ENCODE measurements around the gene IL1RAPL1.

IL1RAPL1 gene

DNA sequence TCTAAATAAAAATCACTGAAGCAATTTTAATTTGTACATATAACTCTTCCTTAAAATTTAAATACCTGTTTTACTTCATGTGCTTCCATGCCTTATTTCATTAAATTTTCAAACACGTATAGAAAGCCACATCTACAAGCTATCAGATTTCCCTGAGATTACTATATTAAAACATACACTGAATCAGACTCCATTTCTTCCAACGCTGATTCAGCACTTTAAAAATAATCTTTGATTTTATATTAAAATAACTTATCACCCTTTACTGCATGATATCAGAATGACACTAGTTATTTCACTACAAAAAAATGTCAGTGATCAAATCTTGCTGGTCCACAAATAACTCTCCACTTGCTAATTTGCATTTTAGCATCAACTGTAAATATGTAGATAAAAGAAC, 550.8 kb downstream of the IL1RAPL1 start:
- no peak for DNase-seq

GRCh38 chrX:29143356-29143755, 556.1 kb downstream of the IL1RAPL1 start:
- no peak for DNase-seq

GRCh38 chrX:29143756-29144155, 556.5 kb downstream of the IL1RAPL1 start:
- DNase-seq, result no peak

GRCh38 chrX:29145316-29145715, 558.1 kb downstream of the IL1RAPL1 start:
- DNase-seq, result no peak

DNA sequence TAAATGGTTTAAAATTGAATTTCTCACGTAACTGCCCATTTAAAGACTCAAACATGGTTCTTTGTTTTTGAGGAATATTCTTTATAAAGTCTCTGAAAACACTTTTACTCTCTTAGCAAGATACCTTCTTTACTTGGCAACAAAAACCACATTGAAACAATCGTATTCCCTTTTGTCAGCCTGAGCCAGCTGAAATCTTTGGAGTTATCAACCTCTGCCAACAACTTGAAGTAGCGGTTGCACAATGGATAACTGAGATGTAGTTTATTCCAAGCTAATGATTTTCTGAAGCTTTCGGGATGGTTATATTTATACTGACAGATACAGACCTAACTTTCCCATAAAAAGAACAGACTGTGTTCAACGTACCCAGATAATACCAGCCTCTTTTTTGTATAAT, 561.3 kb downstream of the IL1RAPL1 start:
- DNase-seq, result no peak

DNA sequence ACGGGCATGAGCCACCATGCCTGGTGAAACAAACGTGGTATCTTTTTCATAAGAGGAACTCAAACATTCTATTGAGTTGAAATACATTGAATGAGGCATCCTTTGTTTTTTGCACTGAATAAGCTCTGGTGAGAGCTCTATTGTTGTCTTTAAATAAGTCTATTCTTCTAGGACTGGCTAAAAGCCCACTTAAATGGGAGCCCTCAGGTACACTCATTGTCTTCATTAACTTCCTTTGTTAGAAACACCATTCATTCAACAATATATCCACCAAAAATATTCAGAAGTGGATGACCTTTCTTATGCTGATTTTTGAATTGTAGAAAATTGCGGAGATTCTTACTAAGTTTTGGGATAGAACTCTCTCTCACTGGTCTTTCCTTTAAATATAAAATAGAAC, 568.0 kb downstream of the IL1RAPL1 start:
- DNase-seq, result no peak

GRCh38 chrX:29172880-29173279, 585.6 kb downstream of the IL1RAPL1 start:
- no peak for DNase-seq

- no peak for DNase-seq
Measured at GRCh38 chrX:29187264-29187663, 600.0 kb downstream of the IL1RAPL1 start.

DNA sequence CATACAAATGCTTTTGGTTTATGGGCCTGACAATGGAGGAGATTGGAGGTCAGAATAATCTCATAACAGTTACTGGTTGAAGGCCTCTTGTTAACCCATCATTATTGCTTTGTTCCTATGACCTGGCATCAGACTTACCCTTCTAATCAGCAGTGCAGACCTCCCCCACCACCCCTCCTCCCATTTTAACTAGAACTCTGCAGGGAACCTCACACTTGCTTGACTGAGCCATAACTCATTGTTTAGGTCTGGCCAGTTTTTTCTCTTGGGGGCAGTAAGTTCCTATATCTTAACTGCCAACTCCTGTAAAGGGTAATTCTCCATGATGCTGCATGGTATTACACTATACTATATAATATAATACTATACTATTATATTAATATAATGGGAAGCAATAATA, 609.3 kb downstream of the IL1RAPL1 start:
- DNase-seq, result no peak

GRCh38 chrX:29215251-29215650, 628.0 kb downstream of the IL1RAPL1 start:
- DNase-seq, result no peak

DNA sequence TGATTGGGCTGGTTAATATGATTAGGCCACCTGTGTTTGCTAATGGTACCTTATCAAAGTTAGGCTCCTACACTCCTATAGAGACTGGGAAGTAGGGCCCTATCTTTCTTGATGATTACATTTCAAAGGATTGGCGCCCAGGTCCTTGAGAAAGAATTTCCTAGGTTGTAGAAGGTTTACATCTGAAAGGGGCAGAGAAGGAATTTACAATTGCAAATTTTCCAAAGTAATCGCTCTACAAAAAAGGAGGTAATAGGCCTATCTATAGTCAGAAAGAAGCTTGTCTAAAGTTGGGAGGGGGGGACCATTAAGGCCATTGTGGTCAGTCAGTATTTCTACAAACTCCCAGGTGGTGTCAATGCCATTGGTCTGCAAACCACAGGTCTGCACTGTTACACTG, 638.4 kb downstream of the IL1RAPL1 start:
- DNase-seq, result no peak

DNA sequence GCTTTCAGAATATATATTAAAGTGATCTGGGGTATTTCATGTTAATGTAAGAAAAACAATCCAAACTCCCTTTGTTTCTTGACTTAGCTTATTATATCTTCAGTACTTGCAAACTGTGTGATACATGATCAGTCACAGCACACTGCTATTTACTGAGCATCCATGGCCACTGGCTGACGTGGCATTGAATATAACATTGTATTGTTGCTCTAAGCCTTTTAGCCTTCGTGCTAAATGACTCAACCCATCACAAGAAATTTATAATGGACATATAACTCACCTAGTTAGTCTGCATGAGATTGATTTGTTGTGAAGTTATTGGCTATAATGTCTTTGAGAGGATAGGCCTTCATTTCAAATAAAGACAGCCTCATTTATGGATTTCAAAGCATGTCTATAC, 642.6 kb downstream of the IL1RAPL1 start:
- DNase-seq, result no peak

- DNase-seq, result no peak
Measured at GRCh38 chrX:29231800-29232199, 644.6 kb downstream of the IL1RAPL1 start.

- DNase-seq, result no peak
Measured at GRCh38 chrX:29233592-29234183, 646.4 kb downstream of the IL1RAPL1 start.

DNA sequence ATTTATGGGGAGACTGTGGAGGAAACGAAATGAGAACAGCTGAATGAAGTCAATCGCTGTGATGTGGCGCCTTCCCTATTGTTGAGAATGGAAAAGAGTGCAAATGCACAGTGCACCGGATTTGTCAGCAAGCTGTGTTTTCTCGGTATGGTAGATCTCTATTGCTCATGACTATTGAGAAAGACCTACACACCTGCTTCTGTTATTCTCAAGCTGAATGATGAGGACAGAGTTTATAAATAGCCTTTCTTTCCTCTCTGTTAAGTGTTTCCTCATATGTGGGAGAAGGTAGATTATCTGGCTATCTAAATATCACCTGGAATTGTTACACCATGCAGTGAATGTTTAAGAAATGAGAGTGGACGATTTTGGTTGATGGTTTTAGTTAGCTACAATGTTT, 650.7 kb downstream of the IL1RAPL1 start:
- DNase-seq, result peak; percentile 42

GRCh38 chrX:29241809-29242208, 654.6 kb downstream of the IL1RAPL1 start:
- DNase-seq, result no peak

GRCh38 chrX:29242856-29243255, 655.6 kb downstream of the IL1RAPL1 start:
- DNase-seq, result no peak

- no peak for DNase-seq
Measured at GRCh38 chrX:29243942-29244341, 656.7 kb downstream of the IL1RAPL1 start.

DNA sequence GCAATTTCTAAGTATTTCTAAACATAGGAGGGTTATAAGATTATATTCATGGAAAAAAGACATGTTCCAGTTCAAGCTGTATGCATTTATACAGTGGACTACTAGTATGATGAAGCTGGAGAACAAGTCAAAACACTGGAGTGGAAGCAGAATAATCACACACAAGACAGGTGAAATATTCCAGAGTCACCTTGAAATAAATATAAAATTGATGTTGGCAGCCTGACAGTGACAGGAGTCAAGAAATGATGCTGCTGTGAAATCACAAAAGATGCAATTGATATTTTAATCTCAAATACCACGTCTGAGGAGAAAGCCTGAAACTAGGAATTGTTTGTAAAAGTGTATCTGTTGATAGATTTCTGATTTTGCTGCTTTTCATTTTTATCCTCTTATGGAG, 667.3 kb downstream of the IL1RAPL1 start:
- DNase-seq, result no peak

GRCh38 chrX:29257521-29257920, 670.3 kb downstream of the IL1RAPL1 start:
- DNase-seq, result no peak

DNA sequence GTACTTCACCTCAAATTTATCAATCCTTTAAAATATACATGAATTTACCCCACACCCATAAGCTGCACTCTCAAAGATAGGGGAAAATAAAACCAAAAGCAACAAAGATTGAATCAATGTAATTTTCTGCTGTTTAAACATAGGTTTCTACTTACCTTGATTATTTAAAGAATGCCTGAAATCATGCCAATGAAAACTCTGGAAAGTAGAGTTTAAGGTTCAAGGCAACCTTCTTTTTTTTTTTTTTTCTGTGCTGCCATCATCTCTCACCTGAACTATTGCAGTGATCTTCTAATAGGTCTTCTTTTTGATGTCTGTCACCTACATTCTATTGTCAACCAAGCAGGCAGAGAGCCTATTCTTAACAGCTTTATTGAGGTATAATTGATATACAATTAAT, 682.1 kb downstream of the IL1RAPL1 start:
- no peak for DNase-seq

- DNase-seq, result no peak
Measured at GRCh38 chrX:29274517-29274916, 687.3 kb downstream of the IL1RAPL1 start.

GRCh38 chrX:29275928-29276327, 688.7 kb downstream of the IL1RAPL1 start:
- DNase-seq, result no peak

DNA sequence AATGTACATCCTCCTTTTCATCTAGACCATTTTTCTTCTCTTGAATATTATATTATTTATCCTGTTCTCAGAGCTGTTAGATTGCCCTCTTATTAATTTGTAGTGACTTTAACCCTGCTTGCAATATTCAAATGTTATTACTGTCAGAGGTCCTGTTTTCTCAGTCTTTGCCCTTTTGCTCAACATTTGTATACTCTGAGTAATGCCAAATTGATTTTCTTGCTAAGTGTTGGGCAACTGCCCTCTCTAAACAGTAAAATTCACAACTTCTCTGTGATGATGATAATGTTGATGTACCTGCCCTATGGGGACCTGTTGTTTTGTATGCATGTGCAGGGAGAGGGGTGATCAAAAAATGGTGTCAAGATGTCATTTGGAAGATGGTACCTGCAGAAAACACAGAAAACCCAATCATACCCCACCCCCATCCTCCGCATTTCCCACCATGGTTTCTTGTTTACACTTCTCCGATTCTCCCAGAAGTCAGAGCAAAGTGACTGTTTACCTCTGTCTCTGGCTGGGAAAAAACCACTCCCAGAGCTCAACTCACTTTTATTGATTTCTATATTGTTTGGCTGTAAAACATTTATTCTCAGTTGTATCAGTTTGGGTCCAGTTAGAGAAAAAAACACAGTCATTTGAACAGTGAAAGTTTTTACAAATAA, 694.0 kb downstream of the IL1RAPL1 start:
- no peak for DNase-seq

DNA sequence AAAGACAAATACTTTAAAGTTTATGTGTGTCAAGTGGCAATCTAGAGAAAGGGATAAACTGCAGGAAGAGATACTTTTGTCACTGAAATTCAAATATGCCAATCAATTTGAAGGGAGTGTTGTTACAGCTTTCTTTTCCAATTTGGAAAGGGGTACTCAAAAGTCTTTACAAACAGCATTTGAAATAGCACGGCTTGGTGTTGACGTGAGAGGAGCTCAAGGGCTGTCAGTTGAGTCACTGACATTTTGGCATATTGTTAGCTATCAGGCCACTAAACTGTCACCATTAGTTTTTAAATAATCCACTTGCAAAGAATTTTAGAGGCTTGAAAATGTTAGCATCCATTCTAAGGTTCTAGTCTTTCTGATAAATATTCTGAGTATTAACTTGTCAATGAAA, 698.4 kb downstream of the IL1RAPL1 start:
- DNase-seq, result no peak
